ENCODE measurements around the gene OR10A5.

- no peak for TF ChIP-seq POLR2A (IDR thresholded peaks at IDR 0.05; ENCODE audit: low read depth, low read length)
- no peak for TF ChIP-seq POLR2AphosphoS5 (IDR thresholded peaks at IDR 0.05; ENCODE audit: low read depth, low read length)
Observed at GRCh38 chr11:6875761-6876160, 30.3 kb downstream of the OR10A5 start.
